Measurements from ENCODE around the gene EXOSC1. TPM values are rescaled to one million over a fixed set of nuclear protein-coding genes. Genes with fewer than 3 reads are reported as not detected.

EXOSC1 gene
- polyA plus RNA-seq, 3 donors, result 34.7 to 60.6 (median 55.8) TPM

- no peak overlapping the region for H3K4me3 Mint-ChIP-seq
Observed at GRCh38 chr10:97454330-97455036, 8.7 kb upstream of the EXOSC1 start.

GRCh38 chr10:97452352-97452751 lies 6.5 kb upstream of the EXOSC1 start:
- Mint-ChIP-seq H3K4me3 (no peak overlapping the region), H3K27ac (no peak overlapping the region), H3K9me3 (no peaks in the 10 kb centered on the region), H3K4me1 (peaks cover 13% of the 10 kb centered on the region), H3K27me3 (ENCODE audit: low read depth in 3 of 3) (peaks cover 0 to 2% (median 0%) of the 10 kb centered on the region in 3 donors), H3K36me3 (peaks cover 51 to 67% of the 10 kb centered on the region in 2 donors)
- H3K79me2 ChIP-seq (ENCODE audit: insufficient read depth, low read length), result peaks cover 33% of the 10 kb centered on the region
- H3K4me3 ChIP-seq (replicated peaks in 1 of 3; ENCODE audit: low read depth in 2 of 3, low read length in 3 of 3), result no peak overlapping the region
- H3K36me3 ChIP-seq (replicated peaks in 1 of 2; ENCODE audit: control insufficient read depth in 1 of 2, insufficient read depth in 2 of 2, low read length in 2 of 2), result peaks cover 47 to 72% of the 10 kb centered on the region in 2 donors
- no peaks in the 10 kb centered on the region for H3K27me3 ChIP-seq (ENCODE audit: control insufficient read depth in 2 of 2, insufficient read depth in 2 of 2, low read length in 2 of 2)
- no peak for DNase-seq
- H4K20me1 ChIP-seq (ENCODE audit: insufficient read depth, low read length), result peaks cover 28% of the 10 kb centered on the region
- H3K9ac ChIP-seq (ENCODE audit: insufficient read depth, low read length, poor library complexity, severe bottlenecking), result no peak overlapping the region
- intact Hi-C loops (cut with micrococcal nuclease), result no loop called here
- 98% methylated on average over 5 of the region's 6 CpGs for WGBS (ENCODE audit: insufficient coverage)
- H3K9me3 ChIP-seq (replicated peaks in 1 of 2; ENCODE audit: control insufficient read depth in 1 of 2, insufficient read depth in 1 of 2, low read length in 2 of 2), result no peaks in the 10 kb centered on the region
- H3K27ac ChIP-seq (ENCODE audit: low read depth in 1 of 2, low read length in 2 of 2), result peak overlapping the region in 1 of 2 donors; percentile 3
- no peak for TF ChIP-seq CTCF (IDR thresholded peaks at IDR 0.05)
- no peak overlapping the region for H2AFZ ChIP-seq (ENCODE audit: insufficient read depth, low read depth, low read length, poor library complexity, severe bottlenecking)
- no peak overlapping the region for H3K4me2 ChIP-seq (replicated peaks; ENCODE audit: extremely low read depth, low read length, poor library complexity, severe bottlenecking)
- H3K4me1 ChIP-seq (ENCODE audit: control insufficient read depth in 1 of 2, insufficient read depth in 2 of 2, low read length in 2 of 2), result peaks cover 0 to under 1% of the 10 kb centered on the region in 2 donors

More at GRCh38 chr10:97454330-97455036, 8.7 kb upstream of the EXOSC1 start:
- 92% methylated on average over 2 of the region's 3 CpGs for WGBS (ENCODE audit: insufficient coverage)
- intact Hi-C loops (cut with micrococcal nuclease), result no loop called here
- Histone ChIP-seq H3K4me2 (replicated peaks; ENCODE audit: extremely low read depth, low read length, poor library complexity, severe bottlenecking) (no peak overlapping the region), H2AFZ (ENCODE audit: insufficient read depth, low read depth, low read length, poor library complexity, severe bottlenecking) (no peak overlapping the region), H3K27ac (ENCODE audit: low read depth in 1 of 2, low read length in 2 of 2) (peak overlapping the region in 1 of 2 donors; percentile 10), H3K9me3 (replicated peaks in 1 of 2; ENCODE audit: control insufficient read depth in 1 of 2, insufficient read depth in 1 of 2, low read length in 2 of 2) (no peaks in the 10 kb centered on the region), H3K27me3 (ENCODE audit: control insufficient read depth in 2 of 2, insufficient read depth in 2 of 2, low read length in 2 of 2) (no peaks in the 10 kb centered on the region), H3K4me3 (replicated peaks in 1 of 3; ENCODE audit: low read depth in 2 of 3, low read length in 3 of 3) (no peak overlapping the region), H3K79me2 (ENCODE audit: insufficient read depth, low read length) (peaks cover 12% of the 10 kb centered on the region), H3K4me1 (ENCODE audit: control insufficient read depth in 1 of 2, insufficient read depth in 2 of 2, low read length in 2 of 2) (no peaks in the 10 kb centered on the region), H4K20me1 (ENCODE audit: insufficient read depth, low read length) (peaks cover 28% of the 10 kb centered on the region), H3K36me3 (replicated peaks in 1 of 2; ENCODE audit: control insufficient read depth in 1 of 2, insufficient read depth in 2 of 2, low read length in 2 of 2) (peaks cover 66 to 93% of the 10 kb centered on the region in 2 donors), H3K9ac (ENCODE audit: insufficient read depth, low read length, poor library complexity, severe bottlenecking) (no peak overlapping the region)
- peaks cover 4% of the 10 kb centered on the region for H3K4me1 Mint-ChIP-seq
- peaks cover 69 to 85% of the 10 kb centered on the region in 2 donors for H3K36me3 Mint-ChIP-seq
- peaks cover 0 to 2% (median 2%) of the 10 kb centered on the region in 3 donors for H3K27me3 Mint-ChIP-seq (ENCODE audit: low read depth in 3 of 3)
- H3K27ac Mint-ChIP-seq, result peak overlapping the region in 3 of 7 donors; percentile 41 to 81 (median 50)
- H3K9me3 Mint-ChIP-seq, result no peaks in the 10 kb centered on the region
- DNase-seq, result no peak
- no peak for TF ChIP-seq CTCF (IDR thresholded peaks at IDR 0.05)

All from CD14-positive monocyte (primary cell).